ENCODE results near the gene MBNL3.

DNA sequence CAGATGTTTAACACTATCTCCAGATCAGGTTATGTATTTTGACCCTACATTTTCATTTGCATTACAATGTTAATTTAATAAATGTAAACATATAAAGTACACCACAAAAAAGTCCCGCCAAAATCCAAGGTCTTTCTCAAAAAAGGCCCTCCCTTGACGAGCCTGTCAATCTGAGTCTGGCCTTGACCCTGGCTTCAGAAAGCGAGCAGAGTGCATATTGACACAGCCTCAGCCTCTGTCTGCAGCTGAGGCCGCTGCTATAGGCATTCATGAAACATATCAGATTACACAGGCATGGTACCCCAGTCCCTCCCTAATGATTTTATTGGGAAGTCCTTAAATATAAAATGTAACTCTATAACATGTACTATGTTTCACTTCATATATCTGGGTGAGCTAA is 6.2 kb downstream of the MBNL3 start:
- no peak for TF ChIP-seq CTCF (IDR thresholded peaks at IDR 0.05; ENCODE audit: low read length)
- TF ChIP-seq EZH2 (IDR thresholded peaks at IDR 0.05; ENCODE audit: borderline replicate concordance, low read length): no peak

Measured in OCI-LY1 (cell line).